DOHH2 (cell line): ENCODE measurements around the gene APOL5.

Experiments
- CTCF ChIP-seq: fragments of 200-600 bp; sonication (generic); IDR thresholded peaks from one replicate; pipeline ENCODE4 v1.5.1; 2014; ENCODE audit warnings: antibody characterized with exemption, mild to moderate bottlenecking, low read depth, low read length; ENCODE audit not compliant: poor library complexity, severe bottlenecking
- EZH2phosphoT487 ChIP-seq: fragments of 200-600 bp; sonication (generic); IDR thresholded peaks from 2 replicates; pipeline ENCODE4 v1.6.1; 2017; ENCODE audit warnings: borderline replicate concordance, mild to moderate bottlenecking, antibody characterized with exemption, low read length, moderate library complexity, mixed read lengths

GRCh38 chr22:35683560-35683959, 34.1 kb upstream of the APOL5 start:
- no peak for TF ChIP-seq CTCF
- no peak for TF ChIP-seq EZH2phosphoT487
